GM18907 (cell line): ENCODE data around the gene ARHGAP45.

ENCODE experiments used
- ATAC-seq: cut with Tn5 transposase; IDR thresholded peaks from one replicate; pipeline ENCODE4 v1.9.1; 2021; ENCODE audit warnings: mild to moderate bottlenecking, moderate library complexity; ENCODE audit not compliant: unreplicated experiment

ARHGAP45 gene

GRCh38 chr19:1070576-1070930 is 3.6 kb downstream of the ARHGAP45 start:
- no peak for ATAC-seq

GRCh38 chr19:1070931-1071791 is 4.2 kb downstream of the ARHGAP45 start:
- no peak for ATAC-seq

GRCh38 chr19:1072371-1073015 is 5.5 kb downstream of the ARHGAP45 start:
- no peak for ATAC-seq

GRCh38 chr19:1073063-1073955 is 6.3 kb downstream of the ARHGAP45 start:
- ATAC-seq = no peak

GRCh38 chr19:1073956-1074517 is 7.1 kb downstream of the ARHGAP45 start:
- peak; percentile 16 for ATAC-seq

- ATAC-seq = peak; percentile 43
These were observed 7.7 kb downstream of the ARHGAP45 start for GRCh38 chr19:1074544-1075283.

GRCh38 chr19:1076046-1076386 is 9.0 kb downstream of the ARHGAP45 start:
- ATAC-seq = no peak

- ATAC-seq = peak; percentile 53
These were observed 10.0 kb downstream of the ARHGAP45 start for GRCh38 chr19:1076951-1077350.

GRCh38 chr19:1079566-1080111 is 12.7 kb downstream of the ARHGAP45 start:
- no peak for ATAC-seq

- ATAC-seq = no peak
These were observed 13.6 kb downstream of the ARHGAP45 start for GRCh38 chr19:1080360-1081161.

GRCh38 chr19:1081301-1082164 is 14.6 kb downstream of the ARHGAP45 start:
- ATAC-seq = no peak

GRCh38 chr19:1082165-1082927 is 15.4 kb downstream of the ARHGAP45 start:
- no peak for ATAC-seq

GRCh38 chr19:1082928-1083816 is 16.2 kb downstream of the ARHGAP45 start:
- ATAC-seq = no peak

- ATAC-seq = no peak
These were observed 17.3 kb downstream of the ARHGAP45 start for GRCh38 chr19:1084024-1084868.

- no peak for ATAC-seq
These were observed 18.2 kb downstream of the ARHGAP45 start for GRCh38 chr19:1085053-1085658.
